Mucosa of rectum (tissue), 2 donors: ENCODE measurements around the gene CLBA1.
"Not testable (repeated sequence)": the region's sequence is repeated elsewhere in the genome, so short reads cannot be mapped to it uniquely, and the experiment has no call there.

Source experiments
- H3K27ac ChIP-seq, 2 donors: one replicate each; pipeline ENCODE4 v1.7.0; 2013; ENCODE audit warnings: inconsistent platforms in 2 of 2, low read depth in 2 of 2, low read length in 2 of 2
- H3K27me3 ChIP-seq, 2 donors: one replicate each; pipeline ENCODE4 v1.7.0; 2013; ENCODE audit warnings: low read length in 2 of 2; ENCODE audit not compliant: control insufficient read depth in 2 of 2, insufficient read depth in 2 of 2
- H3K36me3 ChIP-seq, 2 donors: one replicate each; pipeline ENCODE4 v1.7.0; 2013; ENCODE audit warnings: low read length in 2 of 2; ENCODE audit not compliant: control insufficient read depth in 2 of 2, insufficient read depth in 2 of 2
- H3K4me1 ChIP-seq, 2 donors: one replicate each; pipeline ENCODE4 v1.7.0; 2013; ENCODE audit warnings: low read length in 2 of 2, mild to moderate bottlenecking in 1 of 2; ENCODE audit not compliant: control insufficient read depth in 2 of 2, insufficient read depth in 2 of 2
- H3K4me3 ChIP-seq, 2 donors: one replicate each; pipeline ENCODE4 v1.7.0; 2013; ENCODE audit warnings: low read length in 2 of 2
- H3K9ac ChIP-seq, 2 donors: one replicate each; pipeline ENCODE4 v1.7.0; 2013; ENCODE audit warnings: low read length in 2 of 2, low read depth in 1 of 2, mild to moderate bottlenecking in 1 of 2
- H3K9me3 ChIP-seq, 2 donors: one replicate each; pipeline ENCODE4 v1.7.0; 2013; ENCODE audit warnings: low read length in 2 of 2; ENCODE audit not compliant: control insufficient read depth in 2 of 2
- donor health status: healthy.
- donor health status: Normal muscosa, but diverticular disease.

Gene CLBA1

GRCh38 chr14:105033412-105033900, 47.9 kb downstream of the CLBA1 start:
- H3K36me3 ChIP-seq, H3K27me3 ChIP-seq, H3K4me1 ChIP-seq, H3K9me3 ChIP-seq: not testable (repeated sequence)
- Histone ChIP-seq H3K9ac (peak overlapping the region; percentile 59 to 70), H3K27ac (peak overlapping the region; percentile 67 to 71), H3K4me3 (peak overlapping the region; percentile 67 to 75)

DNA sequence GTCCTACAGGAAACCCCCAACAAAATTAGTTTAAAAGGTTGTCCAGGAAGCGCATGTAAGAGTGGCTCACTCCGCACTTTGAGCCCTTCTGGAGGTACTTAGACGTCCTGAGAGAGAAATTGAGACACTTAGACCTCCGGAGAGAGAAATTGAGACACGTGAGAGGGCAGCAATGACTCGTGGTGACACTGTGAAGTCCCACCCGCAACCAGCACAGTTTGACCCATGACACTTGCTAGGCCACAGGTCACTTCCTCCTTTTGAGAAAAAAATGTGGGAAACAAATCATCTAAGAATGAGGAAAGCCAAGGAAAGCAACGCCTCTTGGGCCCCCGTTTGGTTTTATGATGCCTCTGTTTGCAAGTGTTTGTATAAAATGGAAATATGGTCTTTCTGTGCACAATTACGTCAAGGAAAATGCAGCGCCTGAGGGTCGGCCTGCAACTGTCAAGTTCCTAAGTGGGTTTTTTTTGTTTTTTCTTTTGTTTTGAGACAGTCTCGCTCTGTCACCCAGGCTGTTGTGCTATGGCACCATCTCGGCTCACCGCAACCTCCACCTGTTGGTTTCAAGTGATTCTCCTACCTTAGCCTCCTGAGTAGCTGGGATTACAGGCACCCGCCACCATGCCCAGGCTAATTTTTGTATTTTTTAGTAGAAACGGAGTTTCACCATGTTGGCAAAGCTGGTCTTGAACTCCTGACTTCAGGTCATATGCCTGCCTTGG, 48.9 kb downstream of the CLBA1 start:
- H3K36me3 ChIP-seq: no peaks in the 10 kb centered on the region
- H3K4me3 ChIP-seq: no peak overlapping the region
- H3K27me3 ChIP-seq: no peaks in the 10 kb centered on the region
- peaks cover 0 to 4% of the 10 kb centered on the region in 2 donors for H3K4me1 ChIP-seq
- no peak overlapping the region for H3K27ac ChIP-seq
- no peaks in the 10 kb centered on the region for H3K9me3 ChIP-seq
- no peak overlapping the region for H3K9ac ChIP-seq

GRCh38 chr14:105035616-105036015, 50.0 kb downstream of the CLBA1 start:
- not testable (repeated sequence) for H3K27ac ChIP-seq, H3K4me3 ChIP-seq, H3K36me3 ChIP-seq, H3K4me1 ChIP-seq, H3K9ac ChIP-seq, H3K9me3 ChIP-seq, H3K27me3 ChIP-seq

- Histone ChIP-seq H3K4me1 (no peaks in the 10 kb centered on the region), H3K27me3 (no peaks in the 10 kb centered on the region)
Measured at GRCh38 chr14:105039458-105040205, 54.0 kb downstream of the CLBA1 start.

DNA sequence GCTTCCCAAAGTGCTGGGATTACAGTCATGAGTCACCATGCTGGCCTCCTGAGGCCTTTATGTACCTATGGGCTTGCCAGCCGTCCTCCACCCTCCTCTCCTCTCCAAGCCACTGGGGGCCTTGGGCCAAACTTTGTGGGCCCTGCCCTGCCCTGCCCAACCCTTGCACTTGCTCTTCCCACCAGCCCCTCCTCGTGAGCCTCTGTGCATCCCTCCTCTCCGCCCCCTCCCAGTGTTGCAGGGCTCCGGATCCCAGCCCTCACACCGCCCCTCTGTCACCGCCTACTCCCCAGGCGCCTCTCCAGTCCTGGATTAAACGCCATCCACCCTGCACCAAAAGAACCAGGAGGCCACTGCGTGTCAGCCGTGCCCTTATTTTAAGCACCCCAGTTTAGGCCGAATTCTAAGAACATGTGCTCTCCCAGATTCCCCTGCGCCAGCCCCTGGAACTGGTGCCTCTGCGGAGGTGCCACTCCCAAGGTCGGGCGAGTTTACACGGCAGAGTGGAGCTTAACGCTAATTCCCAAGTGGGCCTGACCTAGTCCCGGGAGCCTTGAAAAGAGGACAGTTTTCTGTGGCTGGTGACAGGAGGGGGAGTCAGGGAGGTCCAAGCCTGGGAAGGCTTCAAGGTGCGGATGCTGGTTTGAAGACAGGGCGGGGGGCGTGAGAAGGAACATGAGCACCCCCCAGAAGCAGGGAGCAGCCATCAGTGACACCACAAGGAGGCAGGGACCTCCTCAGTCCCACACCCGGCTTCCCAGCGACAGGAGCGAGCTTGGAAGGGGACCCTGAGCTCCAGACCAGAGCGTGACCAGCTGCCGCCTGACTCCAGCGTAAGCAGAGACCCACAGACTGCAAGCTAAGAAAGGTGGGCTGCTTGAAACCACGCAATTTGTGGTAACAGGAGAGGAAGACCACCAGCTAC, 56.5 kb downstream of the CLBA1 start:
- peaks cover 2% of the 10 kb centered on the region in 2 donors for H3K4me1 ChIP-seq
- H3K27me3 ChIP-seq: no peaks in the 10 kb centered on the region
- H3K27ac ChIP-seq: no peak overlapping the region

More at GRCh38 chr14:105039458-105040205, 54.0 kb downstream of the CLBA1 start:
- no peak overlapping the region for H3K4me3 ChIP-seq
- no peak overlapping the region for H3K9ac ChIP-seq
- no peaks in the 10 kb centered on the region for H3K9me3 ChIP-seq
- no peaks in the 10 kb centered on the region for H3K36me3 ChIP-seq
- H3K27ac ChIP-seq: no peak overlapping the region

GRCh38 chr14:105042813-105043212, 57.2 kb downstream of the CLBA1 start:
- no peak overlapping the region for H3K9ac ChIP-seq
- no peaks in the 10 kb centered on the region for H3K36me3 ChIP-seq
- no peak overlapping the region for H3K4me3 ChIP-seq
- peaks cover 2% of the 10 kb centered on the region in 2 donors for H3K4me1 ChIP-seq
- no peaks in the 10 kb centered on the region for H3K27me3 ChIP-seq
- no peak overlapping the region for H3K27ac ChIP-seq
- H3K9me3 ChIP-seq: no peaks in the 10 kb centered on the region

More for the DNA sequence above, 56.5 kb downstream of the CLBA1 start:
- H3K9ac ChIP-seq: no peak overlapping the region
- no peaks in the 10 kb centered on the region for H3K36me3 ChIP-seq
- H3K4me3 ChIP-seq: no peak overlapping the region
- no peaks in the 10 kb centered on the region for H3K9me3 ChIP-seq

DNA sequence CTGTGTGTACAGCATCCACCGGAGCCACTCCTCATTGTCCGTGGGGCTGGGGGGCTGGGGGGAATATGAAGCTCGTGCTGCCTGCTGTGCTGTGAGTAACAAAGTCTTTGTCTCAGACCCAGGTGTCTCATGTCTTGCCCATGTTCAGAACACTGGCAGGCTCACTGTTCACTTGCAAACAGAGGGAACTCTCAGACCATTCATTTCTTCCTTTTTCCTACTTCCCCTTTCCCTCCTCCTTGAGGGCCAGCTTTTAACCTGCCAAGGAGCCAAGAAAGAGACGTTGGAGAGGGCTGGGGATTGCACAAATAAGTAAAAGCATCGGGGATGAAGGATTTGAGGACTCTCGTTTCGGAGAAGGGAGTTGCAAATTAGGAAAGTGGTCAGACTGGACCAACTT, 58.1 kb downstream of the CLBA1 start:
- H3K36me3 ChIP-seq: no peaks in the 10 kb centered on the region
- H3K4me3 ChIP-seq: no peak overlapping the region
- H3K9ac ChIP-seq: no peak overlapping the region

More for the DNA sequence above, 58.1 kb downstream of the CLBA1 start:
- Histone ChIP-seq H3K27me3 (no peaks in the 10 kb centered on the region), H3K9me3 (no peaks in the 10 kb centered on the region), H3K4me1 (peaks cover 2% of the 10 kb centered on the region in 2 donors), H3K27ac (no peak overlapping the region)
